Liver (tissue), 9 donors: ENCODE results near the gene TGFBR3L. TPM values are rescaled to one million over a fixed set of nuclear protein-coding genes. Genes with fewer than 3 reads are reported as not detected.

Experiments used
- DNase-seq: peaks from one replicate; pipeline ENCODE4 v3.0.0-alpha.2; 2017; ENCODE audit warnings: low spot score
- H3K27ac ChIP-seq, 2 donors: one replicate each; pipeline ENCODE4 v1.7.0; 2013; ENCODE audit warnings: inconsistent platforms in 2 of 2, low read length in 2 of 2, control low read depth in 1 of 2, low read depth in 1 of 2, mild to moderate bottlenecking in 1 of 2
- H3K27me3 ChIP-seq, 4 donors: one replicate each; pipeline versions ENCODE4 v1.6.1 to v1.7.0; 2013; ENCODE audit warnings: low read length in 3 of 4, inconsistent platforms in 1 of 4, mild to moderate bottlenecking in 1 of 4, moderate library complexity in 1 of 4; ENCODE audit not compliant: control insufficient read depth in 4 of 4, insufficient read depth in 4 of 4
- H3K36me3 ChIP-seq, 4 donors: one replicate each; pipeline versions ENCODE4 v1.6.1 to v1.7.0; 2013; ENCODE audit warnings: low read length in 3 of 4, mild to moderate bottlenecking in 3 of 4, low read depth in 1 of 4, moderate library complexity in 1 of 4; ENCODE audit not compliant: control insufficient read depth in 4 of 4, insufficient read depth in 3 of 4
- H3K4me1 ChIP-seq, 4 donors: one replicate each; pipeline versions ENCODE4 v1.6.1 to v1.7.0; 2013; ENCODE audit warnings: low read length in 3 of 4, mild to moderate bottlenecking in 3 of 4, moderate library complexity in 1 of 4; ENCODE audit not compliant: control insufficient read depth in 4 of 4, insufficient read depth in 4 of 4
- H3K4me3 ChIP-seq, 3 donors: one replicate each; pipeline versions ENCODE4 v1.6.1 to v1.7.0; 2013; ENCODE audit warnings: low read length in 3 of 3, control low read depth in 1 of 3, low read depth in 1 of 3, mild to moderate bottlenecking in 1 of 3
- H3K9ac ChIP-seq, 2 donors: one replicate each; pipeline ENCODE4 v1.7.0; 2013; ENCODE audit warnings: low read length in 2 of 2, mild to moderate bottlenecking in 2 of 2, moderate library complexity in 2 of 2, control low read depth in 1 of 2, low read depth in 1 of 2
- H3K9me3 ChIP-seq, 4 donors: one replicate each; pipeline versions ENCODE4 v1.6.1 to v1.7.0; 2013; ENCODE audit warnings: low read length in 3 of 4; ENCODE audit not compliant: control insufficient read depth in 4 of 4
- ATF3 ChIP-seq: IDR thresholded peaks from 2 replicates; pipeline ENCODE4 v1.6.1; 2016; ENCODE audit warnings: antibody characterized with exemption
- CTCF ChIP-seq: fragments of 150-350 bp; IDR thresholded peaks from 2 replicates; pipeline ENCODE4 v1.5.1; 2017; ENCODE audit warnings: improper control_type of control experiment, low read depth, low read length; ENCODE audit not compliant: missing input control
- EGR1 ChIP-seq, 2 donors: IDR thresholded peaks; 2 replicates each; pipeline ENCODE4 v1.6.1; 2016 to 2018; ENCODE audit warnings: antibody characterized with exemption in 2 of 2, low read depth in 2 of 2
- FOXA1 ChIP-seq: IDR thresholded peaks from 2 replicates; pipeline ENCODE4 v1.6.1; 2016; ENCODE audit warnings: antibody characterized with exemption
- FOXA2 ChIP-seq: IDR thresholded peaks from 2 replicates; pipeline ENCODE4 v1.6.1; 2016; ENCODE audit warnings: antibody characterized with exemption
- GABPA ChIP-seq, 2 donors: IDR thresholded peaks in 1 of 2; conservative IDR thresholded peaks in 1 of 2; 2 replicates each; pipeline ENCODE4 v1.6.1; 2016; ENCODE audit warnings: antibody characterized with exemption in 2 of 2, mild to moderate bottlenecking in 1 of 2, moderate library complexity in 1 of 2
- HNF4A ChIP-seq, 2 donors: conservative IDR thresholded peaks; 2 replicates each; pipeline ENCODE4 v1.6.1; 2016; ENCODE audit warnings: antibody characterized with exemption in 2 of 2, mild to moderate bottlenecking in 2 of 2
- HNF4G ChIP-seq: IDR thresholded peaks from 2 replicates; pipeline ENCODE4 v1.6.1; 2016; ENCODE audit warnings: antibody characterized with exemption
- JUND ChIP-seq, 2 donors: IDR thresholded peaks; 2 replicates each; pipeline ENCODE4 v1.6.1; 2016; ENCODE audit warnings: antibody characterized with exemption in 2 of 2
- MAX ChIP-seq: IDR thresholded peaks from 2 replicates; pipeline ENCODE4 v1.6.1; 2016; ENCODE audit warnings: antibody characterized with exemption
- NR2F2 ChIP-seq: IDR thresholded peaks from 2 replicates; pipeline ENCODE4 v1.6.1; 2016; ENCODE audit warnings: antibody characterized with exemption
- RAD21 ChIP-seq, 2 donors: IDR thresholded peaks; 2 replicates each; pipeline ENCODE4 v1.6.1; 2016; ENCODE audit warnings: antibody characterized with exemption in 2 of 2, mild to moderate bottlenecking in 2 of 2
- RXRA ChIP-seq, 2 donors: IDR thresholded peaks; 2 replicates each; pipeline ENCODE4 v1.6.1; 2017 to 2018; ENCODE audit warnings: antibody characterized with exemption in 2 of 2, mild to moderate bottlenecking in 1 of 2
- SP1 ChIP-seq: IDR thresholded peaks from 2 replicates; pipeline ENCODE4 v1.6.1; 2018; ENCODE audit warnings: antibody characterized with exemption, mild to moderate bottlenecking
- TAF1 ChIP-seq: conservative IDR thresholded peaks from 2 replicates; pipeline ENCODE4 v1.6.1; 2016; ENCODE audit warnings: antibody characterized with exemption, mild to moderate bottlenecking
- YY1 ChIP-seq: IDR thresholded peaks from 2 replicates; pipeline ENCODE4 v1.6.1; 2016; ENCODE audit warnings: antibody characterized with exemption, mild to moderate bottlenecking
- ZBTB33 ChIP-seq: IDR thresholded peaks from 2 replicates; pipeline ENCODE4 v1.6.1; 2016; ENCODE audit warnings: antibody characterized with exemption
- WGBS: extraction: QIAGEN DNeasy Blood & Tissue Kit; methylation state at CpG from one replicate; pipeline ENCODE4 v1.1.7; 2013; 5-methylcytosine and 5-hydroxymethylcytosine counted together
- polyA plus RNA-seq, 2 donors: library from polyadenylated mRNA; stranded (reverse) in 1 of 2; unstranded in 1 of 2; fragments of 200-250 nt in 1 of 2; fragments of >200 nt in 1 of 2; fragmentation: Nextera tagmentation in 1 of 2; extraction: Ambion mirVana in 1 of 2; gene quantifications; one replicate each; pipeline versions ENCODE4 v1.2.1 to v1.2.3, GENCODE V29; 2013 to 2015
- total RNA-seq, 2 donors: library from RNA; depleted of rRNA; stranded (reverse); fragments of >200 nt; gene quantifications; one replicate each; pipeline ENCODE4 v1.2.3, GENCODE V29; 2014
- donor health status: healthy.
- donor health status: healthy.
- donor health status: healthy.
- donor health status: healthy.
- donor health status: healthy.

The TGFBR3L gene
- total and polyA plus RNA-seq, 4 donors: 0.32 to 2.5 (median 0.36) TPM; not detected in 1

GRCh38 chr19:7879111-7879807 lies 35.4 kb upstream of the TGFBR3L start (continued):
- TF ChIP-seq ZBTB33 (no peak), JUND (IDR thresholded peaks at IDR 0.05) (no peak), TAF1 (no peak), RAD21 (IDR thresholded peaks at IDR 0.05) (no peak), ATF3 (no peak)

- H3K9ac ChIP-seq: no peak overlapping the region
- H3K9me3 ChIP-seq: no peaks in the 10 kb centered on the region
- DNase-seq: no peak
- peaks cover 0 to 2% (median 0%) of the 10 kb centered on the region in 4 donors for H3K27me3 ChIP-seq
- H3K4me3 ChIP-seq: no peak overlapping the region
- TF ChIP-seq RAD21 (IDR thresholded peaks at IDR 0.05) (no peak), SP1 (no peak), RXRA (IDR thresholded peaks at IDR 0.05) (no peak), FOXA2 (no peak), MAX (no peak), ZBTB33 (no peak), NR2F2 (no peak), EGR1 (IDR thresholded peaks at IDR 0.05; ENCODE audit: low read depth in 2 of 2) (no peak), HNF4G (no peak)
- H3K4me1 ChIP-seq: no peaks in the 10 kb centered on the region
- H3K27ac ChIP-seq: no peak overlapping the region
- WGBS: 87% methylated on average over 19 of the region's 19 CpGs
- H3K36me3 ChIP-seq: no peaks in the 10 kb centered on the region
These were observed 34.8 kb upstream of the TGFBR3L start for GRCh38 chr19:7879836-7880235.

GRCh38 chr19:7881910-7882309 lies 32.7 kb upstream of the TGFBR3L start:
- DNase-seq: no peak
- H3K36me3 ChIP-seq: no peaks in the 10 kb centered on the region
- H3K27me3 ChIP-seq: no peaks in the 10 kb centered on the region
- no peak overlapping the region for H3K9ac ChIP-seq
- H3K4me1 ChIP-seq: no peaks in the 10 kb centered on the region
- no peak overlapping the region for H3K27ac ChIP-seq
- H3K4me3 ChIP-seq: no peak overlapping the region
- H3K9me3 ChIP-seq: no peaks in the 10 kb centered on the region
- WGBS: 91% methylated on average over 3 of the region's 3 CpGs
- TF ChIP-seq SP1 (no peak), TAF1 (no peak), MAX (no peak), CTCF (no peak), JUND (IDR thresholded peaks at IDR 0.05) (no peak), YY1 (no peak), EGR1 (IDR thresholded peaks at IDR 0.05; ENCODE audit: low read depth in 2 of 2) (no peak), GABPA (IDR thresholded peaks at IDR 0.05 in 1 of 2, conservative IDR thresholded peaks at IDR 0.05 in 1 of 2) (no peak), ATF3 (no peak), FOXA2 (no peak), HNF4G (no peak), HNF4A (conservative IDR thresholded peaks at IDR 0.05) (no peak), FOXA1 (no peak), ZBTB33 (no peak), NR2F2 (no peak)
